Transverse colon (tissue), 4 donors: ENCODE results near the gene RBFOX1.

Experiments used
- POLR2AphosphoS5 ChIP-seq, 3 donors: sonication (generic); formaldehyde crosslinking; IDR thresholded peaks; one replicate each; pipeline ENCODE4 v1.6.1; 2016; ENCODE audit warnings: antibody characterized with exemption in 3 of 3
- TF ChIP-seq, protein P1 (sequence below), 5 experiments: fragments of 200-600 bp in 3 of 5; fragments of 450-650 bp in 2 of 5; sonication (generic) in 3 of 5; IDR thresholded peaks; 1 replicate in 2 of 5; 2 replicates in 3 of 5; pipeline ENCODE4 v1.5.1; 2016 to 2017; ENCODE audit warnings: antibody characterized with exemption in 5 of 5, inconsistent platforms in 3 of 5, mild to moderate bottlenecking in 2 of 5, moderate library complexity in 1 of 5

DNA sequence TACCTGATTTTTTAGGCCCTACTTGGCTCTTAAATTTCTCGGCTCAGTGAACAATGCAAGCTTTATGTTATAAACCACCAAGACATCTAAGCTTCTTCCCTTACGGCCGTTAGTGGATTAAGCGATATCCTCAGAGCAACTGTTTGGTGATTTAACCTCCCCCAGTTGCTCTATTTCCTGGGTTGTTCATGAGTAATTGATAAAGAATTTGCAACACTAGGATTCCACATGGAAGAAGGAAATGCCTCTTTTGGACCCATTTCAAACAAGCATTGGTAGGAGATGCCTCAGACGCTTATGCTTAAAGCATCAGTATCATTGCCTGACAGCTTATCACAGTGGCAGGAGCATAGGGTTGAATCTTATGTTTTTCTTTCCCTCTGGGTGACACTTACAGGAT, 65.3 kb downstream of the RBFOX1 start:
- TF ChIP-seq POLR2AphosphoS5 (IDR thresholded peaks at IDR 0.05), result no peak
- TF ChIP-seq, protein P1, sequence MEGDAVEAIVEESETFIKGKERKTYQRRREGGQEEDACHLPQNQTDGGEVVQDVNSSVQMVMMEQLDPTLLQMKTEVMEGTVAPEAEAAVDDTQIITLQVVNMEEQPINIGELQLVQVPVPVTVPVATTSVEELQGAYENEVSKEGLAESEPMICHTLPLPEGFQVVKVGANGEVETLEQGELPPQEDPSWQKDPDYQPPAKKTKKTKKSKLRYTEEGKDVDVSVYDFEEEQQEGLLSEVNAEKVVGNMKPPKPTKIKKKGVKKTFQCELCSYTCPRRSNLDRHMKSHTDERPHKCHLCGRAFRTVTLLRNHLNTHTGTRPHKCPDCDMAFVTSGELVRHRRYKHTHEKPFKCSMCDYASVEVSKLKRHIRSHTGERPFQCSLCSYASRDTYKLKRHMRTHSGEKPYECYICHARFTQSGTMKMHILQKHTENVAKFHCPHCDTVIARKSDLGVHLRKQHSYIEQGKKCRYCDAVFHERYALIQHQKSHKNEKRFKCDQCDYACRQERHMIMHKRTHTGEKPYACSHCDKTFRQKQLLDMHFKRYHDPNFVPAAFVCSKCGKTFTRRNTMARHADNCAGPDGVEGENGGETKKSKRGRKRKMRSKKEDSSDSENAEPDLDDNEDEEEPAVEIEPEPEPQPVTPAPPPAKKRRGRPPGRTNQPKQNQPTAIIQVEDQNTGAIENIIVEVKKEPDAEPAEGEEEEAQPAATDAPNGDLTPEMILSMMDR (IDR thresholded peaks at IDR 0.05), result no peak
